Omental fat pad (tissue), 4 donors: ENCODE data around the gene GALR3. TPM values are rescaled to one million over a fixed set of nuclear protein-coding genes. Genes with fewer than 3 reads are reported as not detected.

Experiments
- ATAC-seq: fragments of 150-250 bp; one replicate; pipeline ENCODE4 v1.9.1; 2016; ENCODE audit warnings: mild to moderate bottlenecking, moderate library complexity; ENCODE audit not compliant: low FRiP score
- DNase-seq: peaks from one replicate; pipeline ENCODE4 v3.0.0-alpha.2; 2019; ENCODE audit warnings: low spot score
- CTCF ChIP-seq, 3 donors: fragments of 450-650 bp; IDR thresholded peaks; one replicate each; pipeline ENCODE4 v1.5.1; 2016 to 2017; ENCODE audit warnings: antibody characterized with exemption in 3 of 3, mild to moderate bottlenecking in 3 of 3, moderate library complexity in 2 of 3
- small RNA-seq: library from RNA; depleted of rRNA; stranded (forward); fragments of <200 nt; gene quantifications from one replicate; pipeline ENCODE3, GENCODE V24; 2016
- total RNA-seq, 4 donors: library from RNA; depleted of rRNA; stranded (reverse); fragments of >200 nt; gene quantifications; one replicate each; pipeline ENCODE4 v1.1.0, GENCODE V29; 2016

Gene GALR3
- total RNA-seq, 4 donors from 2014 or later = not detected

- DNase-seq = no peak
- no peak for TF ChIP-seq CTCF (IDR thresholded peaks at IDR 0.05)
- ATAC-seq = no peak
Observed at GRCh38 chr22:37870273-37870672, 47.1 kb downstream of the GALR3 start.

Small RNA genes lying within 50 kb of the gene (small RNA-seq; reads per million reads assigned to genes)
- 0.52 reads per million for gene MIR659

Other genes starting within 250 kb of the GALR3 start
- gene LGALS2, start 243.3 kb upstream of the GALR3 start, total RNA-seq = 10 to 100 TPM in 1 of 4 donors, 1 to 10 TPM in 2, not detected in 1; 1.8 to 13.6 (median 3.6) TPM
- gene GGA1, start 214.5 kb upstream of the GALR3 start, total RNA-seq = 10 to 100 TPM; 28.7 to 50.7 (median 33.9) TPM
- gene SH3BP1, start 183.7 kb upstream of the GALR3 start, total RNA-seq = 10 to 100 TPM in 1 of 4 donors, 1 to 10 TPM in 3; 3.6 to 11.5 (median 8.2) TPM
- 1 to 10 TPM; 3.8 to 5.4 (median 4.3) TPM for gene PDXP, start 164.7 kb upstream of the GALR3 start, total RNA-seq
- 1,000 to 10,000 TPM; 1,558 to 2,934 (median 2,167) TPM for gene LGALS1, start 147.7 kb upstream of the GALR3 start, total RNA-seq
- 10 to 100 TPM; 16.4 to 34.8 (median 21.4) TPM for gene NOL12, start 137.0 kb upstream of the GALR3 start, total RNA-seq
- gene TRIOBP, start 126.3 kb upstream of the GALR3 start, total RNA-seq = 100 to 1,000 TPM in 1 of 4 donors, 10 to 100 TPM in 3; 79.2 to 179 (median 82.8) TPM
- gene GCAT, start 15.4 kb upstream of the GALR3 start, total RNA-seq = 10 to 100 TPM in 1 of 4 donors, 1 to 10 TPM in 3; 6.5 to 12.0 (median 8.9) TPM
- 10 to 100 TPM; 21.7 to 43.6 (median 28.6) TPM for gene ANKRD54, start 21.0 kb downstream of the GALR3 start, total RNA-seq
- gene EIF3L, start 26.0 kb downstream of the GALR3 start, total RNA-seq = 100 to 1,000 TPM; 303 to 410 (median 328) TPM
- gene MICALL1, start 82.9 kb downstream of the GALR3 start, total RNA-seq = 10 to 100 TPM; 15.4 to 42.4 (median 20.6) TPM
- gene C22orf23, start 130.2 kb downstream of the GALR3 start, total RNA-seq = under 1 TPM in 1 of 4 donors, not detected in 3; 0.56 TPM
- 10 to 100 TPM; 57.3 to 73.9 (median 61.6) TPM for gene POLR2F, start 130.3 kb downstream of the GALR3 start, total RNA-seq
- 1 to 10 TPM in 1 of 4 donors, not detected in 3; 2.5 TPM for gene SOX10, start 161.2 kb downstream of the GALR3 start, total RNA-seq
- gene PICK1, start 234.0 kb downstream of the GALR3 start, total RNA-seq = 10 to 100 TPM; 16.1 to 43.0 (median 31.6) TPM